NCI-H446 (cell line): Measurements from ENCODE around the gene PNMA6A.
"Not testable (repeated sequence)": the region's sequence is repeated elsewhere in the genome, so short reads cannot be mapped to it uniquely, and the experiment has no call there.

Experiments used
- DNase-seq, 2 experiments: peaks; one replicate each; lab custom pipeline; 2025; lab: John Stamatoyannopoulos, UW

Gene PNMA6A

DNA sequence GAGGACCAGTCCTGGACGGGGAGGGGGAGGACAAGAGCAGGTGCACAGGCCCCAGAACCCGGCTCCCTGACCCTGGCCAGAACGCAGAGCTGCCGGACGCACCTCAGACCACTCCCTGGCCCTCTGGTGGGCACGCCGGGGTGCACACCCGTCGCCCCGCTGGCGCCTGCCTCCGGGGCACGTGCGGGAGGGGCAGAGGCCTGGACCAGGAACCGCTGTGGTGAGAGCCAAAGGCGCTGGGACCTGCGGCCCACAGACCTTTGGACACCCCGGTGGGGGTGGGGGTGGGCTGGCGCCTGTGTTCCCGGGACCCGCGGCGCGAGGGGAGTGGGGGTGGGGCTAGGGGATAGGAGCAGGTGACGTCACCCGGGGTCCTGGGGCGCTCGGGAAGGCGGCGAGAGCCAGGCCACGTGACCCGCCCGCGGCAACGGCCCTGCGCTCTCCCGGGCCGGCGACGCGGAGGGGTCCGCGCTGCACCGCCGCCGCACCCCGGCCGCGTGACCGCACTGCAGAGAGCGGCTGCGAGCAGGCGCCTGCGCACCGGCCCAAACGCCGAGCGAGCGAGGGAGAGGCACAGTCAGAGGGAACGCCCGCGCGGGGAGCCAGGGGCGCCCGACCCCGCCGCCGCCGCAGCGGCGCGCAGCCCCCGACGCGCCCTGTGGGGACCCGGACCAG, at the start of gene PNMA6A:
Gene PNMA6A, plus strand, starts transcription at position 546 of the 675 bp plus-strand sequence. CDS start 609 bp downstream, outside the sequence.
- not testable (repeated sequence) for DNase-seq

DNA sequence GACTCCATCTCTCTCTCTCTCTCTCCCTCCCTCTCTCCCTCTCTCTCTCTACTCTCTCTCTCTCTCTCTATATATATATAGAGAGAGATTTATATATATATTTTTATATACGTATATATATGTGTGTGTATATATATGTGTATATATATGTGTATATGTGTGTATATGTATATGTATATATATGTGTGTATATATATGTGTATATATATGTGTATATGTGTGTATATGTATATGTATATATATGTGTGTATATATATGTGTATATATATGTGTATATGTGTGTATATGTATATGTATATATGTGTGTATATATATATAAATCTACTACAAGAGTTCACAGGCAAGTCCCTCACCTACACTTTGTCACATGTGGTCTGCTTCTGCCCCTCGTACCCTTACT, 45.8 kb upstream of the PNMA6A start:
- not testable (repeated sequence) for DNase-seq

DNA sequence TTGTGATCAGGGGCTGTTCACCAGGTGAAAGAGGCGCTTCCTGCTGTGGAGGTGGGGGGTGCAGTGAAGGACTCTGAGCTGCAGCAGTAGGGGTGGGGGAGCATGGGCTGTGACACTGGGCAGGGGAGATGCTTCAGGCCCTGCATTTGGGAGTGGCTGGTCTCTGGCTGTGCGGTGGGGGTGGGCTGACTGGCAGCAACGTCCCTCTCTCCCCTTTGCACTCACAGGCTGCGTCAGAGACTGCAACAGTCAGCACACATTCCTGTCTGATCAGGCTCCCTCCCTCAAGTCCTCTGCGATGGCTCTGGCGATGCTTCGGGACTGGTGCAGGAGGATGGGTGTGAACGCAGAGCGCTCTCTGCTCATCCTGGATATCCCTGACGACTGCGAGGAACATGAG, 43.8 kb upstream of the PNMA6A start:
- DNase-seq = not testable (repeated sequence)

DNA sequence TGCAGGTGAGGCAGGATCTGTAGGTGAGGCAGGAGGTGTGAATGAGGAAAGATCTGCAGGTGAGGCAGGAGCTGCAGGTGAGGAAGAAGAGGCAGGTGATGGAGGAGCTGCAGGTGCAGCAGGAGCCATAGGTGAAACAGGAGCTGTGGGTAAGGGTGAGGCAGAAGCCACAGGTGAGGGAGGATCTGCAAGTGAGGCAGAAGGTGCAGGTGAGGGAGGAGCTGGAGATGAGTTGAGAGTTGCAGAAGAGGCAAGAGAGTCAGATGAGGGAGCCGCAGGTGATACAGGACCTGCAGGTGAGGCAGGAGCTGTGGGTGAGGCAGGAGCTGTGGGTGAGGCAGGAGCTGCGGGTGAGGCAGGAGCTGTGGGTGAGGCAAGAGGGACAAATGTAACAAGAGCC, 43.1 kb upstream of the PNMA6A start:
- no peak for DNase-seq

DNA sequence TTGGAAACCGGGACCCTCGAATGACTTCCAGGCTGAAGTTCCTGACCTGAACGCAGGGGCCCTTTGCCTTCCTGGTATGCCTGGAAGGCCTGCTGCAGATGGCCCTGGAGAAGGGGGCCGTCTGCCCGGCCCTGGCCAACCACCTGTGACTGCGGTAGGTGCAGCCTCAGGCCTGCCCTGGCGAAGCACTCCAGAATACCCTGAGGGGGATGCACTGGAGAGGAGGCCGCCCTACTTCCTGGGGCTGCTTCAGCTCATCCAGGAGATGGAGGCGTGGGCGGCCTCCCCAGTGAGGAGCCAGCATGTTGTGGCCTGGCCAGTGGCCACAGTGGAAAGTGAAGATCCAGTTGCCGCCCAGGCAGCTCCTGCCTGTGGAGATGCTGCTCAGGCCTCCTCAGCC, 42.4 kb upstream of the PNMA6A start:
- no peak for DNase-seq

DNA sequence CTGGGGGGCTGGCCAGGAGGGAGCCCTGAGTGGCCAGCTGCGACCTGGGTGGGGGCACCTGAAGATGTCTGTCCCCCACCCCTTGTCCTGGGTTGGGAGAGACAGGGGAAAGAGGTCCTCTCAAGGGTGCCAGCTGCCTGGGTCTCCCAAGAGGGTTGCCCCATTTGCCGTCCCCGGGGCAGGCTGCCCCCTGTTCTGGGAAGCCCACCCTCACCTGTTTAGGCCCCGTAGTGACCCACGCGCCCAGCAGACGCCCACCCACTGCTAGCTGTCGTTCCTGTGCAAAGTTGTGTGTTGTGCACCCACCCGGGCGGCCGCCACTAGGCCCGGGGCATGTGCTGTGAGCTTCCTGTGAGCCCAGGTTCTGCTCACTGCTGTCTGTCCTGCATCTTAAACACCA, 41.5 kb upstream of the PNMA6A start:
- DNase-seq = no peak

DNA sequence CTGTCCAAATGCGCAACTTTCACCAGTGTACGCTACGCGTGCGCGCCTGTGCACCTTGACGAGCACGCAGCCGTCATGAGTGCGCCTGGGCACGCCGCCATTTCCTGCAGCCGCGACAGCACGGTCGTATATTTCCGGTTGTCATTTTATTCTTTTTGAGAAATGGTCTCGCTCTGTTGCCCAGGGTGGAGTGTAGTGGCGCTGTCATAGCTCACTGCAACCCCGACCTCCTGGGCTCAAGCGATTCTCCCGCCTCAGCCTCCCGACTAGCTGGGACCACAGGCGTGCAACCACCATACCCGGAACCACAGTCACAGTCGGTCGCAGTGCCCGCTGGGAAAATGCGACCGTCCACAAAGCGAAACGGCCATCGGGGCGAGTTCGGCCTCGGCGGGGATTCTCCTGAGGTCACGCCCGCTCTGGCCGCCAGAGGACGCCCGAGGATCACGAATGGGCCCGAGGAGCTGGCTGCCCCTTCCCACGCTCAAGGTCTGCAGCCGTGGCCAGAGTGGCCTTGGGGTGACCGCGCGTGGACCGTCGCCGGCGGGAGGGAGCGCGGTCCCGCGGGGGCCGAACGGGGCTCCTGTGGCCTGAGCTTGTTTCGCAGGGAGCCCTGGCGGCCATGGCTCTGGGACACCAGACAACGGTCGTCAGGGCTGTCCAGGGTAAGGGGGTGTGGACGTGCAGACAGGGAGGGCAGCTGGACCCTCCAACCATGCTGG, 39.7 kb upstream of the PNMA6A start:
- peak in 1 of 2 experiments; percentile 27 for DNase-seq

DNA sequence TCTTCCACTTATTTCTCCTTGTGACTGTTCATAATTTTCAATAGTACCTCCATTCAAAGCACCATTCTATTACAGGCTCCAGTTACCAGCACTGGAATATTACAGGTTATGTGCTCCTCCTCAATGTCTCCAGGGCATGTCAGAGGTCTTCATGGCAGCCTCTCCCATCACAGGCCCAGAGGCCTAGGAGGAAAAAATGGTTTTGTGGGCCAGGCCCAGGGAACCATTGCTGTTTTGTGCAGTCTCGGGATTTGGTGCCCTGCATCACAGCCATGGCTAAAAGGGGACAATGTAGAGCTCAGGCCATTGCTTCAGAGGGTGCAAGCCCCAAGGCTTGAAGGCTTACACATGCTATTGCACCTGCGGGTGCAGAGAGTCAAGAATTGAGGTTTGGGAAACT, 23.2 kb upstream of the PNMA6A start:
- DNase-seq = no peak

DNA sequence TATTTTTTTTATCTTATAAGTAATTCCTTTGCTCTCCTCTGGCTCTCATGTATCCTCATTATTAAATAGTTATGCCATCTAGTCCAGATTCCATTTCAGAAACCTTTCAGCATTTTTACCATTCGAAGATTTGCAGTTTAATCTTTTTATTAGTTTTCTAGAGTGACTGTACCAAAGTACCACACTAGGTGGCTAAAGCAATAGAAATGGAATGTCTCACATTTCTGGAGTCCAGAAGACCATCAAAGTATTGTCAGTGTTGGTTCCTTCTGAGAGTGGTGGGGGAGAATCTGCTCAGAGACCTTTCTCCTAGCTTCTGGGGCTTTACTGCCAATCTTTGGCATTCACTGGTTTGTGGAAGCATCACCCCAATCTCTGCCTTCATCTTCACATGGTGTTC, 19.7 kb upstream of the PNMA6A start:
- DNase-seq = no peak

DNA sequence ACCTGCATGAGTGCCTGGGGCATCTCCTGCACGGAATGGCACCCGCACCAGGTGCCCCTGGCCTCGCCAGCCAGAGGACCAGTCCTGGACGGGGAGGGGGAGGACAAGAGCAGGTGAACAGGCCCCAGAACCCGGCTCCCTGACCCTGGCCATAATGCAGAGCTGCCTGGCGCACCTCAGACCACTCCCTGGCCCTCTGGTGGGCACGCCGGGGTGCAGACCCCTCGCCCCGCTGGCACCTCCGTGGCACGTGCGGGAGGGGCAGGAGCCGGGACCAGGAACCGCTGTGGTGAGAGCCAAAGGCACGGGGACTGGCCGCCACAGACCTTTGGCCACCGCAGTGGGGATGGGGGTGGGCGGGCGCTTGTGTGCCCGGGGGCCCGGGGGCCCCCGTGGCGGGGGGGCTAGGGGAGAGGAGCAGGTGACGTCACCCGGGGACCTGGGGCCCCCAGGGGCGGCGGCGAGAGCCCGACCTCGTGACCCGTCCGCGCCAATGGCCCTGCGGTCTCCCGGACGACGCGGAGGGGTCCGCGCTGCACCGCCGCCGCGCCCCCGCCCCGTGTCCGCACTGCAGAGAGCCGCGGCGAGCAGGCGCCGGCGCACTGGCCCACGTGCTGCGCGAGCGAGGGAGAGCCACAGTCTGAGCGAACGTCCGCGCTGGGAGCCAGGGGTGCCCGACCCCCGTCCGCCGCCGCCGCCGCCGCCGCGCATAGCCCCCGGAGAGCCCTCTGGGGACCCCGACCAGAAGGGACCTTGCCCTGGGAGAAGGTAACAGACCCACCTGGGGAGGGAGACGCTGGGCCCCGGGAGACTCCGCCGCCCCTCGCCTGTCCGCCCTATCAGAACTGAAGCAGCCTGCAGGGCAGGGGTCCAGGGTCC, 16.1 kb upstream of the PNMA6A start, which contains the start of gene PNMA3:
Gene PNMA3, plus strand, starts transcription at position 600 of the 879 bp plus-strand sequence. CDS start 586 bp downstream, outside the sequence.
- no peak for DNase-seq

DNA sequence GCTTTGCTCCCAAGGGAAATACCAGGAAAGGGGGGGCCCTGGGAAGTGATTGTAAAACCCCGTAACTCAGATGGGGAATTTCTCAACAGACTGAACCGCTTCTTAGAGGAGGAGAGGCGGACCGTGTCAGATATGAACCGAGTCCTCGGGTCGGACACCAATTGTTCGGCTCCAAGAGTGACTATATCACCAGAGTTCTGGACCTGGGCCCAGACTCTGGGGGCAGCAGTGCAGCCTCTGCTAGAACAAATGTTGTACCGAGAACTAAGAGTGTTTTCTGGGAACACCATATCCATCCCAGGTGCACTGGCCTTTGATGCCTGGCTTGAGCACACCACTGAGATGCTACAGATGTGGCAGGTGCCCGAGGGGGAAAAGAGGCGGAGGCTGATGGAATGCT, 15.0 kb upstream of the PNMA6A start:
- DNase-seq = no peak

DNA sequence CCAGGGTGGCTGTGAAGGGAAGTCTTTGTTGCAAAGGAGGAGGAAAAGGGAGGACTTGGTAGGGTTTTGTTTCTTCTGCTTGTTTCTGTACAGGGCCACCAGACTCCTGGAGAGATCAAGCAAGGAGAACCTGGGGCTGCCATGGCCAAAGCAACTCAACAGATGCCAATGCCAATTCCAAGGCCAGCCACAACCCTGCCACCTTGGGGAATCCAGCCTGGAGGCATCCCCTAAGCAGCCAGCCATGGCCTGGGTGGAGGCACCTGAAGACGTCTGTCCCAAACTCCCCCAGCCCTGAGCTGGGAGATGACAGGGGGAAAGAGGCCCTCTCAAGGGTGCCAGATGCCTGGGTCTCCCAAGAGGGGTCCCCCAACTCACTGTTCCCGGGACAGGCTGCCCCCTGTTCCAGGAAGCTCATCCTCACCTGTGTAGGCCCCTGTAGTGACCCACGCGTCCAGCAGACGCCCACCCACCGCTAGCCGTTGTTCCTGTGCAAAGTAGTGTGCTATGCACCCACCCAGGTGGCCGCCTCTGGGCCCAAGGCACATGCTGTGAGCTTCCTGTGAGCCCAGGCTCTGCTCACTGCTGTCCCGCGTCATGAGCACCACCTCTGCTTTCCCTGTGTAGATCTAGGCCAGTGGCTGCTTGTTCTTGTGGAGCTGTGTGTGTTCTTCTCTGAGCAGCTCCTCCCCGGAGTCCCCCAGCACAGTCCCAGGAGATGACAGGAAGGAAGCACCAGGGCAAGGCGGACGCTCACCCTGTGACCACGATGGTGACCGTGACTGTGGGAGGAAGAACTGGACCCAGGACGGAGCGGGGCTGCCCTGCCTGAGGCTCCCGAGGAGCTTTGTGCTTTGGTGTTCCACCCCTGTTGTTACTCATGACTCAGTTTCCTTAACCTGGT, 12.8 kb upstream of the PNMA6A start:
- DNase-seq = no peak

DNA sequence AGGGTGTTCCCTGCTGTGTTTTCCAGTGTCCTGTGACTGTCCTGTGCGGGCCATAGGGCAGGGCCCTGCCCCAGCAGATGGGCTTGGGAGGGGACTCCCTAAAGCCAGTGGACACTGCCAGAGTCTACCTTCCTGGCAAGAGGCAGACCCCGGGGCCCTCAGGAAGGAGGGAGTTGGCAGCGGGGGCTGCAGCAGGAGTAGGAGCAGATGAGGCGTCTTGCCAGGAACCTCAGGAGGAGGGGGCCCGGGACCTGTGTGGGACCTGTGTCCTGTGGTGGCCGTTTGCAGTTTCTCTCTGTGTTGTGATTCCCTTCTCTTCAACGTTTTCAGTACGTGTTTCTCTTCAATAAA, 12.2 kb upstream of the PNMA6A start:
- no peak for DNase-seq

DNA sequence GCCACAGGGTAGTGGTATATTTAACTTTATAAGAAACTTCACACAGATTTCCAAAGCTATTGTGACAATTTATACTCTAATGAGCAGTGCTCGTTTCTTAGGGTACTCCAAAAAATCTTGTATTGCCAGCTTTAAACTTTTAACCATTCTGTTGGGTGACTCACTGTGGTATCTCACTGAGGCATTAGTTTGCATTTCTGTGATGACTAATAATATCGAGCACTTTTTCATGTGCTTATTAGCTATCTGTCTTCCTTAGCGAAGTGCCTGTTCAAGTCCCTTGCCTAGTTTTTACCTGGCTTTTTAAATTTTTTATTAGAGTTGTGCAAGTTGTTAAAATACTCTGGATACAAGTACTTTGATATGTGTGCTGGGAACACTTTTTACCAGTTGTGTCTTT, 10.5 kb upstream of the PNMA6A start:
- no peak for DNase-seq

DNA sequence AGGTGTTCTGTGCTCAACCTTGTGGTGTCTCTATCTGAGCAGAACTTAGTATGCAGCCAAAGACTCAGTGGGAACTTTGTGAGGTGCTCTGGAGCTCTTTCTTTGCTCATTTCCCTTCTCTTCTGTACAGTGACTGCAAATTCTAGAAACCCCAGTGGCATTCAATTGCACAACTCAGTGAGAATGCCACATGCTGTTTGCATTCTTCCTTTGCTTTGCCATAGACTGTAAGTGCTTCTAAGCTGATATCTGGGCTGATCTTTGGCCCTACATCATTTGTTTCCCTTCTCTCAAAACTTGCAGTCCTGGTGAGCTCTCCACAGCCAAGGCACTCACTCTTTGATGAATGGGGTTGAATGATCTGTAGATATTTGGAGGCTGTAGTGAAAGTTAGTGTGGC, 8.9 kb upstream of the PNMA6A start:
- no peak for DNase-seq

DNA sequence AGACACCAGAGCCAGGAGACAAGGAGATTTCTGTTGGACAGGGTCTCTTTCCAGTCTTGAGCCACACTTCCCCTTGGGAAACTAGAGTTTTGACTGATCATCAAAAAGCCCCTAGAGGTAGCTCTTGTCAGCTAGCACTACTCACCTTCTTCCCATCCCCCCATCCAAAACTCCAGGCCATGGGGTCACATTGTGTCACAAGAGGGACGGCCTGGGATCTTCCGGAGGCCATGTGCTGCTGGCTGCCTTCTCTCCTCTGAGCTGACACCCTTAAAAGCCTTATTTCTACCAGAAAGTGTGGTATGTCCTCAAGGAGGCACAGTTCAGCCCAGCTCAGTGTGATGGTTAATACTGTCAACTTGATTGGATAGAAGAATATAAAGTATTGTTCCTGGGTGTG, 8.2 kb upstream of the PNMA6A start:
- no peak for DNase-seq

DNA sequence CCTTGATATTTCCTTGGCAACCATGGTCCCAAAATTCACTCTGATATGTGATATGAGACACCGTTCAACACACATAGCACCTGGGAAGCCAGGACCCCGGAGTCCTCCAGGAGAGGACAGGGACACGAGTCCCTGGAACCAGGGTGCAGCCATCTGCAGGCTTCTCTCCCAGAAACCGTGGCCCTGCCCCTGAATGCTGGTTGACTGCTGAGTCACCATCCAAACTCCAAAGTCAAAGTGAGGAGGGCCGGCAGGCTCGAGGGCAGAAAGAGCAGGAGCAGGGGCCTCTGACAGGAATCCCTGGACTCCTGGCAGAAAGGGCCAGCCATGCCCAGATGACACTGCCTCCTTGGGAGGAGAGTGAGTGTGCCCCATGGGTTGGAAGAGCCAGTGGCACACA, 6.9 kb upstream of the PNMA6A start:
- no peak for DNase-seq

DNA sequence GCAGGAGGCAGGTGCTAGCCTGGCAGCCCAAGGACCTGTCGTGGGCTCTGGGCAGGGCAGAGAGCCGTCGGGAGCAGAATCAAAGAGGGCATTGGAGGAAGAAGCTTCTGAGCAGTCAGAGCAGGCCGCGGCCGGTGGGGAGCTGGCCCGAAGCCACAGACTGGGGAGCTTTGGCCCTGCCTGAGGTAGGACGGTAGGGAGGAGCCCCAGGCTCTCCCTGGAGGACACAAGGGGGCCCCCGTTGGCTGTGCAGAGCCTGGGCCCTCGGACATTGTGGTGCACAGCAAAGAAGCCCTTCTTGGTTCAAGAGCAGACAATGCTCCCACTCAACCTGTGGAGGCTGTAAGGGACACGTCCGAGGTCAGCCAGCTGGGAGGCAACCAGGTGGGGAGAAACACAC, 5.9 kb upstream of the PNMA6A start:
- DNase-seq = not testable (repeated sequence)

DNA sequence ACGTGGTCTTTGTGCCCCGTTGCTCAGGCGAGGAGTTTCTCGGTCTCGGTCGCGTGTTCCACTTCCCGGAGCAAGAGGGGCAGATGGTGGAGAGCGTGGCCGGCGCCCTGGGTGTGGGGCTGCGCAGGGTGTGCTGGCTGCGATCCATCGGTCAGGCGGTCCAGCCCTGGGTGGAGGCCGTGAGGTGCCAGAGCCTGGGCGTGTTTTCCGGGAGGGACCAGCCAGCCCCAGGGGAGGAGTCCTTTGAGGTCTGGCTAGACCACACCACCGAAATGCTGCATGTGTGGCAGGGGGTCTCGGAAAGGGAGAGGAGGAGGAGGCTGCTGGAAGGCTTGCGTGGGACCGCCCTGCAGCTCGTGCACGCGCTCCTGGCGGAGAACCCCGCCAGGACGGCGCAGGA, 1.1 kb downstream of the PNMA6A start:
- not testable (repeated sequence) for DNase-seq

DNA sequence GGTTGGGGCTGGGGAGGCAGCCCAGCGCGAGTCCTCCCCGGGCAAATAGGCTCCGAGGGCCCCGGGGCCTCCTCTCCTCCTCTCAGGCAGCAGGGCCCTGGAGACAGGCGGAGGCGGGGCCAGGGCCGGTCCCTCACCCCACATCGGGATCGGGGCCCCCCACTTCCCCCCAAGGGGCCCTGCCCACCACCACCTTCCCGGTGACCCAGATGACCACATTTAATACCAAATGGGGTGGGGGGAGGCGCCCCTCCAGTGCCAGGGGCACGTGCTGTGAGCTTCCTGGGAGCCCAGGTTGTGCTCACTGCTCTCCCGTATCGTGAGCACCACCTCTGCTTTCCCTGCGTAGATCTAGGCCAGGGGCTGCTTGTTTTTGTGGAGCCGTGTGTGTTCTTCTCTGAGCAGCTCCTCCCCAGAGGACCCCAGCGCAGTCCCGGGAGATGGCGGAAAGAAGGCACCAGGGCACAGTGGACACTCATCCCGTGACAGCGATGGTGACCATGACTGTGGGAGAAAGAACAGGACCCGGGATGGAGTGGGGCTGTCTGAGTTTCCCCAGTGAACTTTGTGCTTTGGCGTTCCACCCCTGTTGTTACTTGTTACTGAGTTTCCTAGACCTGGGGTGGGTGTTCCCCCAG, 2.1 kb downstream of the PNMA6A start:
- no peak for DNase-seq

DNA sequence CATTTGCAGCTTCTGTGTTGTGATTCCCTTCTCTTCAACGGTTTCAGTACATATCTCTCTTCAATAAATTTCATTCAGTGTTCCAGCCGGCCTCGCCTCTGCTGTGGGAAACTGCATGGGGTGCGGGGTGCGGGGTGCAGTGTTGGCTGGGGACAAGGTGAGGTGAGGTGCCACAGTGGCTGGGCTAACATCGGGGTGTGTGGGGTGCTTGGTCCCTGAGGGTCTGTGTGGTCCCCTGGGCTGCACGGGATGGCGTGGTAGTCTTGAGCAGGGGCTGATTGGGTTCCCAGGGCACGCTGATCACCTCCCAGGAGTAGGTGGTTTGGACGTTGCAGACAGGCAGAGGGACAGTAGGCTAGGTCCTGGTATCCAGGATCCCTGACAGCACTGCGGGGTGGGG, 2.7 kb downstream of the PNMA6A start:
- DNase-seq = no peak
